ENCODE measurements around the gene TBC1D23.
"Not testable (repeated sequence)": the region's sequence is repeated elsewhere in the genome, so short reads cannot be mapped to it uniquely, and the experiment has no call there.

TBC1D23 gene

DNA sequence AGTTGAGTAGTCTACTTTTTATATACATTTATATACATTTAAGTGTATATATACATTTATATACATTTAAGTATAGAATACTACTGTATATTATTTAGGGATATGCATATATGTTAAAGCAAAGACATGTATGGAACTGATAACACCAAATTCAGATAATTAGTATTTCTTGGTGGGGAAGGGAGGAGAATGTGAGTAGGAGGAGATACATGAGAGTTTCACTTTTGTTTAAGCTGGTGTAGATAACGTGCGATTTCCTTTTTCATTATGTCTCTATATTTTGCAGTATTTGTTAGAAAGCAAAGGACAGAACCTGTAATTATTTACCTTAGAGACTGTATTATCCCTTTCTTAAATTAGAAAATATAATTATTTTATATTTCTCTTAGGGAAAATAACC lies 57.1 kb downstream of the TBC1D23 start:
- TF ChIP-seq CTCF (IDR thresholded peaks at IDR 0.05; ENCODE audit: borderline replicate concordance, insufficient read depth, low read depth, low read length), result no peak
- H3K4me3 ChIP-seq (ENCODE audit: low read depth, low read length), result no peak overlapping the region

DNA sequence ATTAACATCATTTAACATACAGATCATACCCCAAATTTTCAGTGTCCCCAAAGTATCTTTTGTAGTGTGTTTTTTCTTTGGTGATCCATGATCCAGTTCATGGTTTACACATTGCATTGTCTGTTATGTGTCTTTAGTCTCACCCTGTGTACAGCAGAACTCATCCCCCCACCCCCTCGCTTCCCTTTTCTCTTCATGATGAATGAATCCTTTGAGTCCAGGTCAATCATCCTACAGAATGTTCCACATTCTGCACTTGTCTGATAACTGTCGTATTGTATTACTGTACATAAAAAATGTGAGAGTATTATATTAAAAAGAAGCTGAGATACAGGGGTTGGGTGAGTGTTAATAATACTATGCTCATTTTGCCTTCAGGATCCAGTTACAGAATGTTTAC lies 59.2 kb downstream of the TBC1D23 start:
- H3K4me3 ChIP-seq (ENCODE audit: low read depth, low read length), result no peak overlapping the region
- no peak for TF ChIP-seq CTCF (IDR thresholded peaks at IDR 0.05; ENCODE audit: borderline replicate concordance, insufficient read depth, low read depth, low read length)

- no peak for TF ChIP-seq CTCF (IDR thresholded peaks at IDR 0.05; ENCODE audit: borderline replicate concordance, insufficient read depth, low read depth, low read length)
- H3K4me3 ChIP-seq (ENCODE audit: low read depth, low read length), result no peak overlapping the region
Observed at GRCh38 chr3:100324044-100324443, 63.3 kb downstream of the TBC1D23 start.

DNA sequence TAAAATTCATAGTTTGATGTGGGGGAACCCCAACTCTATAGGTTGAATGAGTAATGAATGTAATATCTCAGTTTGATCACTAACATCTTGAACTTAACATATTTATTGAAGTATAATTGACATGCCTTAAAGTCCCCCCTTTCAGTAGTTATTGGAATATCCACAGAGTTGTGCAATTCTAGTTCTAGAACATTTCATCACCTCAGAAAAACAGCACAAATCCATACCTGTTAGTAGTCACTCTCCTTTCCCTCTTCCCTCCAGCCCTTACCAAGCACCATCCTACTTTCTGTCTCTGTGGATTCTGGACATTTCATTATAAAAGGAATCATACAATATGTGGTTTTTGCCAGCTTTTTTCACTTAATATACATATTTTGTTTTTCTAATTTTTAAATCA lies 65.0 kb downstream of the TBC1D23 start:
- no peak for TF ChIP-seq CTCF (IDR thresholded peaks at IDR 0.05; ENCODE audit: borderline replicate concordance, insufficient read depth, low read depth, low read length)
- no peak overlapping the region for H3K4me3 ChIP-seq (ENCODE audit: low read depth, low read length)

- H3K4me3 ChIP-seq (ENCODE audit: low read depth, low read length), result not testable (repeated sequence)
Observed at GRCh38 chr3:100327377-100327776, 66.6 kb downstream of the TBC1D23 start.

DNA sequence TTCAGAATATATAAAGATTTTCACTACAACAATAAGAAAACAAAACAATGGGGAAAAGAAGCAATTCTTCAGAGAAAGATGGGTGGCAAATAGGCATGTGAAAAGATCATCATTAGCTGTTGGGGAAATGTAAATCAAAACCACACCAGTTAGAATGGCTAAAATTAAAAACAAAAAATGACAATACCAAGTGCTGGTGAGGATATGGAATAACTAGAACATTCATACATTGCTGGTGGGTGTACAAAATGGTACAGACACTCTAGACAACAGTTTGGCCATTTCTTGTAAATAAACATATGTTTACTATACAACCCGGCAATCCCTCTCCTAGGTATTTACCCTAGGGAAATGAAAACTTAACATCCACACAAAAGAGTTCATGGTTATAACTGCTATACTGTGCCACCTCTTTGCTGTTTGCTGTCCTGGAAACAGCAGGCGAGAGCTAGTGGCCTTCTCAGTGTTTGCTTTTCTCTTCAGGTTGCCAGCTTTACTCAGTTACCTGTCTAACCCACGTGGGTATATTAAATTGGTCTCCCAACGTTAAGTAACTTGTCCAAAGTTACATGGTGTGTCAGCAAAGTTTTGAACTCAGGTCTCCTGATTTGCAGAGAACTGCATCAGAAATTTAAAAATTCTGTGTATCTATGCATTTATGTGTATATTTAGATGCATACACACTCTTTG lies 69.2 kb downstream of the TBC1D23 start:
- no peak for TF ChIP-seq CTCF (IDR thresholded peaks at IDR 0.05; ENCODE audit: borderline replicate concordance, insufficient read depth, low read depth, low read length)

DNA sequence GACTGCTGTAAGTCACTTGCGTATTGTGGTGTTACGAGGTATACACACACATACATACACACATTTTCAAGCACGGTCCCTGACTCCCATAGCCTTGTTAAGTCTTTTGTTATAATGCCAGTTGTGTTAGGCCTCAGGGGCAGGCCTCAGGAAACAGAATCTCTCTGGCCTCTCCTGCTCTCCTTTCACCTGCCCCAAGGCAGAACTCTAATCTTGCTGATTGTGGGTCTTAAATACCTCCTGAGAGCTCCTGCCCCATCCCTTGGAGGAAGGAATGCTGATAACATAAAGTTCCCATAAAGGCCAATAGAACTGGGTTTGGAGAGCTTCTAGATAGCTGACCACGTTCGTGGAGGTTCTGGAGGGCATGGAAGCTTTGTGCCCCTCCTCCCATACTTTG lies 69.9 kb downstream of the TBC1D23 start:
- no peak overlapping the region for H3K4me3 ChIP-seq (ENCODE audit: low read depth, low read length)
- TF ChIP-seq CTCF (IDR thresholded peaks at IDR 0.05; ENCODE audit: borderline replicate concordance, insufficient read depth, low read depth, low read length), result no peak

More for the DNA sequence above, 69.2 kb downstream of the TBC1D23 start:
- no peak overlapping the region for H3K4me3 ChIP-seq (ENCODE audit: low read depth, low read length)

Data from GM12875 (cell line).